Activated CD4-positive, alpha-beta T cell treated with anti-CD3 and anti-CD28 coated beads for 36 hours (primary cell): ENCODE measurements around the gene CEACAM5. TPM values are rescaled to one million over a fixed set of nuclear protein-coding genes. Genes with fewer than 3 reads are reported as not detected.
A peak's percentile ranks its signal among the peaks of the same experiment; 100 is the strongest.
"Not testable (repeated sequence)": the region's sequence is repeated elsewhere in the genome, so short reads cannot be mapped to it uniquely, and the experiment has no call there.

Source experiments
- ATAC-seq: fragments of 200-7000 bp; cut with Tn5 transposase; one replicate; pipeline ENCODE4 v1.10.0; 2021; ENCODE audit warnings: mild to moderate bottlenecking, moderate library complexity
- CTCF ChIA-PET: fragments of 350-600 bp; sonication (Branson Sonifier 250); formaldehyde crosslinking; loops from one replicate; lab custom pipeline; 2021; ENCODE audit warnings: antibody characterized with exemption; lab: Charles Lee
- POLR2A ChIA-PET: fragments of 350-600 bp; sonication (Branson Sonifier 250); formaldehyde crosslinking; loops from one replicate; lab custom pipeline; 2021; ENCODE audit warnings: antibody characterized with exemption, inconsistent platforms; lab: Charles Lee
- DNase-seq: peaks from one replicate; pipeline ENCODE4 v3.0.0-alpha.2; 2020
- H3K27ac Mint-ChIP-seq: one replicate; pipeline ENCODE4 v1.8.0; 2021; ENCODE audit warnings: mixed read lengths
- H3K27me3 Mint-ChIP-seq: one replicate; pipeline ENCODE4 v1.8.0; 2021; ENCODE audit warnings: mixed read lengths
- H3K36me3 Mint-ChIP-seq: one replicate; pipeline ENCODE4 v1.8.0; 2021; ENCODE audit warnings: low read depth, mixed read lengths
- H3K4me1 Mint-ChIP-seq: one replicate; pipeline ENCODE4 v1.8.0; 2021; ENCODE audit warnings: mixed read lengths
- H3K4me3 Mint-ChIP-seq: one replicate; pipeline ENCODE4 v1.8.0; 2021; ENCODE audit warnings: mild to moderate bottlenecking, moderate library complexity, mixed read lengths
- H3K9me3 Mint-ChIP-seq: one replicate; pipeline ENCODE4 v1.8.0; 2021; ENCODE audit warnings: low read depth, mixed read lengths
- intact Hi-C, 2 experiments: fragments of 100-400 bp; cut with DNase I in 1 of 2; cut with micrococcal nuclease in 1 of 2; formaldehyde crosslinking; loops; one replicate each; pipeline versions ENCODE4 v1.14.2 to v1.15.1; 2022 to 2024; cut with DNase I, micrococcal nuclease
- total RNA-seq, 2 experiments: library from RNA; stranded (reverse); gene quantifications; one replicate each; pipeline ENCODE4 v1.2.3, GENCODE V29; 2021

The CEACAM5 gene
- total RNA-seq, 2 experiments from 2014 or later = not detected

DNA sequence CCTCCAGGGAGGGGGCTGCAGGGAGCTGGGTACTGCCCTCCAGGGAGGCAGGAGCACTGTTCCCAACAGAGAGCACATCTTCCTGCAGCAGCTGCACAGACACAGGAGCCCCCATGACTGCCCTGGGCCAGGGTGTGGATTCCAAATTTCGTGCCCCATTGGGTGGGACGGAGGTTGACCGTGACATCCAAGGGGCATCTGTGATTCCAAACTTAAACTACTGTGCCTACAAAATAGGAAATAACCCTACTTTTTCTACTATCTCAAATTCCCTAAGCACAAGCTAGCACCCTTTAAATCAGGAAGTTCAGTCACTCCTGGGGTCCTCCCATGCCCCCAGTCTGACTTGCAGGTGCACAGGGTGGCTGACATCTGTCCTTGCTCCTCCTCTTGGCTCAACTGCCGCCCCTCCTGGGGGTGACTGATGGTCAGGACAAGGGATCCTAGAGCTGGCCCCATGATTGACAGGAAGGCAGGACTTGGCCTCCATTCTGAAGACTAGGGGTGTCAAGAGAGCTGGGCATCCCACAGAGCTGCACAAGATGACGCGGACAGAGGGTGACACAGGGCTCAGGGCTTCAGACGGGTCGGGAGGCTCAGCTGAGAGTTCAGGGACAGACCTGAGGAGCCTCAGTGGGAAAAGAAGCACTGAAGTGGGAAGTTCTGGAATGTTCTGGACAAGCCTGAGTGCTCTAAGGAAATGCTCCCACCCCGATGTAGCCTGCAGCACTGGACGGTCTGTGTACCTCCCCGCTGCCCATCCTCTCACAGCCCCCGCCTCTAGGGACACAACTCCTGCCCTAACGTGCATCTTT, 7.8 kb upstream of the CEACAM5 start:
- POLR2A ChIA-PET = no interaction called here
- H3K27ac Mint-ChIP-seq = no peak overlapping the region
- intact Hi-C loops = no loop called here

DNA sequence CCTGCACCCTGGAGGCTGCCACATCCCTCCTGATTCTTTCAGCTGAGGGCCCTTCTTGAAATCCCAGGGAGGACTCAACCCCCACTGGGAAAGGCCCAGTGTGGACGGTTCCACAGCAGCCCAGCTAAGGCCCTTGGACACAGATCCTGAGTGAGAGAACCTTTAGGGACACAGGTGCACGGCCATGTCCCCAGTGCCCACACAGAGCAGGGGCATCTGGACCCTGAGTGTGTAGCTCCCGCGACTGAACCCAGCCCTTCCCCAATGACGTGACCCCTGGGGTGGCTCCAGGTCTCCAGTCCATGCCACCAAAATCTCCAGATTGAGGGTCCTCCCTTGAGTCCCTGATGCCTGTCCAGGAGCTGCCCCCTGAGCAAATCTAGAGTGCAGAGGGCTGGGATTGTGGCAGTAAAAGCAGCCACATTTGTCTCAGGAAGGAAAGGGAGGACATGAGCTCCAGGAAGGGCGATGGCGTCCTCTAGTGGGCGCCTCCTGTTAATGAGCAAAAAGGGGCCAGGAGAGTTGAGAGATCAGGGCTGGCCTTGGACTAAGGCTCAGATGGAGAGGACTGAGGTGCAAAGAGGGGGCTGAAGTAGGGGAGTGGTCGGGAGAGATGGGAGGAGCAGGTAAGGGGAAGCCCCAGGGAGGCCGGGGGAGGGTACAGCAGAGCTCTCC, 6.9 kb upstream of the CEACAM5 start:
- H3K27ac Mint-ChIP-seq = no peak overlapping the region
- ChIA-PET CTCF (interaction anchor here (0.5 to 3.7 kb wide), 6 partner anchors 51 to 279 kb away, joined by 3 to 13 read pairs (median 8); no protein-coding TSS in a partner anchor), POLR2A (no interaction called here)
- intact Hi-C loops = no loop called here
- peaks cover 18% of the 10 kb centered on the region for H3K27me3 Mint-ChIP-seq
- no peaks in the 10 kb centered on the region for H3K9me3 Mint-ChIP-seq
- ATAC-seq (no peak), DNase-seq (peak; percentile 53)
- no peak overlapping the region for H3K4me3 Mint-ChIP-seq
- H3K4me1 Mint-ChIP-seq = peaks cover 3% of the 10 kb centered on the region
- no peaks in the 10 kb centered on the region for H3K36me3 Mint-ChIP-seq

More for the DNA sequence above, 7.8 kb upstream of the CEACAM5 start:
- Mint-ChIP-seq H3K4me3 (no peak overlapping the region), H3K27me3 (peaks cover 15% of the 10 kb centered on the region), H3K36me3 (no peaks in the 10 kb centered on the region), H3K4me1 (no peaks in the 10 kb centered on the region), H3K9me3 (no peaks in the 10 kb centered on the region)
- DNase-seq (no peak), ATAC-seq (no peak)
- CTCF ChIA-PET = interaction anchor here (0.5 to 3.7 kb wide), 5 partner anchors 9 to 280 kb away, joined by 3 to 13 read pairs (median 6); no protein-coding TSS in a partner anchor

DNA sequence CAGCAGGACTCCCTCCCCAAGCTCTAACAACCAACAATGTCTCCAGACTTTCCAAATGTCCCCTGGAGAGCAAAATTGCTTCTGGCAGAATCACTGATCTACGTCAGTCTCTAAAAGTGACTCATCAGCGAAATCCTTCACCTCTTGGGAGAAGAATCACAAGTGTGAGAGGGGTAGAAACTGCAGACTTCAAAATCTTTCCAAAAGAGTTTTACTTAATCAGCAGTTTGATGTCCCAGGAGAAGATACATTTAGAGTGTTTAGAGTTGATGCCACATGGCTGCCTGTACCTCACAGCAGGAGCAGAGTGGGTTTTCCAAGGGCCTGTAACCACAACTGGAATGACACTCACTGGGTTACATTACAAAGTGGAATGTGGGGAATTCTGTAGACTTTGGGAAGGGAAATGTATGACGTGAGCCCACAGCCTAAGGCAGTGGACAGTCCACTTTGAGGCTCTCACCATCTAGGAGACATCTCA, 6.2 kb upstream of the CEACAM5 start:
- no peak for DNase-seq
- ChIA-PET CTCF (interaction anchor here (0.7 to 3.7 kb wide), 4 partner anchors 51 to 105 kb away, joined by 3 to 13 read pairs (median 9); no protein-coding TSS in a partner anchor), POLR2A (no interaction called here)
- no peak for ATAC-seq
- Mint-ChIP-seq H3K4me1 (peaks cover 3% of the 10 kb centered on the region), H3K4me3 (no peak overlapping the region), H3K36me3 (no peaks in the 10 kb centered on the region), H3K9me3 (no peaks in the 10 kb centered on the region), H3K27ac (no peak overlapping the region), H3K27me3 (peaks cover 20% of the 10 kb centered on the region)
- intact Hi-C loops = no loop called here

DNA sequence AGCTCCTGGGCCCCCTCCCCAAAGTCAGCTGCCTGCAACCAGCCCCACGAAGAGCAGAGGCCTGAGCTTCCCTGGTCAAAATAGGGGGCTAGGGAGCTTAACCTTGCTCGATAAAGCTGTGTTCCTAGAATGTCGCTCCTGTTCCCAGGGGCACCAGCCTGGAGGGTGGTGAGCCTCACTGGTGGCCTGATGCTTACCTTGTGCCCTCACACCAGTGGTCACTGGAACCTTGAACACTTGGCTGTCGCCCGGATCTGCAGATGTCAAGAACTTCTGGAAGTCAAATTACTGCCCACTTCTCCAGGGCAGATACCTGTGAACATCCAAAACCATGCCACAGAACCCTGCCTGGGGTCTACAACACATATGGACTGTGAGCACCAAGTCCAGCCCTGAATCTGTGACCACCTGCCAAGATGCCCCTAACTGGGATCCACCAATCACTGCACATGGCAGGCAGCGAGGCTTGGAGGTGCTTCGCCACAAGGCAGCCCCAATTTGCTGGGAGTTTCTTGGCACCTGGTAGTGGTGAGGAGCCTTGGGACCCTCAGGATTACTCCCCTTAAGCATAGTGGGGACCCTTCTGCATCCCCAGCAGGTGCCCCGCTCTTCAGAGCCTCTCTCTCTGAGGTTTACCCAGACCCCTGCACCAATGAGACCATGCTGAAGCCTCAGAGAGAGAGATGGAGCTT, 4.7 kb upstream of the CEACAM5 start:
- Mint-ChIP-seq H3K4me1 (peaks cover 3% of the 10 kb centered on the region), H3K27ac (no peak overlapping the region), H3K9me3 (no peaks in the 10 kb centered on the region), H3K4me3 (no peak overlapping the region), H3K36me3 (no peaks in the 10 kb centered on the region), H3K27me3 (peaks cover 21% of the 10 kb centered on the region)
- ChIA-PET CTCF (interaction anchor here (3.7 kb wide), 1 partner anchor 50 kb away, joined by 13 read pairs; no protein-coding TSS in a partner anchor), POLR2A (no interaction called here)
- intact Hi-C loops = no loop called here
- no peak for DNase-seq
- ATAC-seq = no peak

DNA sequence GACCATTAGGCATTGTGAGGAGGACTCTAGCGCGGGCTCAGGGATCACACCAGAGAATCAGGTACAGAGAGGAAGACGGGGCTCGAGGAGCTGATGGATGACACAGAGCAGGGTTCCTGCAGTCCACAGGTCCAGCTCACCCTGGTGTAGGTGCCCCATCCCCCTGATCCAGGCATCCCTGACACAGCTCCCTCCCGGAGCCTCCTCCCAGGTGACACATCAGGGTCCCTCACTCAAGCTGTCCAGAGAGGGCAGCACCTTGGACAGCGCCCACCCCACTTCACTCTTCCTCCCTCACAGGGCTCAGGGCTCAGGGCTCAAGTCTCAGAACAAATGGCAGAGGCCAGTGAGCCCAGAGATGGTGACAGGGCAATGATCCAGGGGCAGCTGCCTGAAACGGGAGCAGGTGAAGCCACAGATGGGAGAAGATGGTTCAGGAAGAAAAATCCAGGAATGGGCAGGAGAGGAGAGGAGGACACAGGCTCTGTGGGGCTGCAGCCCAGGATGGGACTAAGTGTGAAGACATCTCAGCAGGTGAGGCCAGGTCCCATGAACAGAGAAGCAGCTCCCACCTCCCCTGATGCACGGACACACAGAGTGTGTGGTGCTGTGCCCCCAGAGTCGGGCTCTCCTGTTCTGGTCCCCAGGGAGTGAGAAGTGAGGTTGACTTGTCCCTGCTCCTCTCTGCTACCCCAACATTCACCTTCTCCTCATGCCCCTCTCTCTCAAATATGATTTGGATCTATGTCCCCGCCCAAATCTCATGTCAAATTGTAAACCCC, 2.8 kb upstream of the CEACAM5 start:
- DNase-seq (peak; percentile 68), ATAC-seq (no peak)
- Mint-ChIP-seq H3K27me3 (peaks cover 25% of the 10 kb centered on the region), H3K4me3 (no peak overlapping the region), H3K36me3 (no peaks in the 10 kb centered on the region), H3K4me1 (peaks cover 3% of the 10 kb centered on the region), H3K9me3 (no peaks in the 10 kb centered on the region), H3K27ac (no peak overlapping the region)
- CTCF ChIA-PET = interaction anchor here (0.9 to 2.3 kb wide), 2 partner anchors 40 to 46 kb away, joined by 3 to 25 read pairs; no protein-coding TSS in a partner anchor
- POLR2A ChIA-PET = no interaction called here
- intact Hi-C loops = loop anchor here (1.0 to 5.0 kb wide), 3 partner anchors 41 to 79 kb away; no protein-coding TSS in a partner anchor

DNA sequence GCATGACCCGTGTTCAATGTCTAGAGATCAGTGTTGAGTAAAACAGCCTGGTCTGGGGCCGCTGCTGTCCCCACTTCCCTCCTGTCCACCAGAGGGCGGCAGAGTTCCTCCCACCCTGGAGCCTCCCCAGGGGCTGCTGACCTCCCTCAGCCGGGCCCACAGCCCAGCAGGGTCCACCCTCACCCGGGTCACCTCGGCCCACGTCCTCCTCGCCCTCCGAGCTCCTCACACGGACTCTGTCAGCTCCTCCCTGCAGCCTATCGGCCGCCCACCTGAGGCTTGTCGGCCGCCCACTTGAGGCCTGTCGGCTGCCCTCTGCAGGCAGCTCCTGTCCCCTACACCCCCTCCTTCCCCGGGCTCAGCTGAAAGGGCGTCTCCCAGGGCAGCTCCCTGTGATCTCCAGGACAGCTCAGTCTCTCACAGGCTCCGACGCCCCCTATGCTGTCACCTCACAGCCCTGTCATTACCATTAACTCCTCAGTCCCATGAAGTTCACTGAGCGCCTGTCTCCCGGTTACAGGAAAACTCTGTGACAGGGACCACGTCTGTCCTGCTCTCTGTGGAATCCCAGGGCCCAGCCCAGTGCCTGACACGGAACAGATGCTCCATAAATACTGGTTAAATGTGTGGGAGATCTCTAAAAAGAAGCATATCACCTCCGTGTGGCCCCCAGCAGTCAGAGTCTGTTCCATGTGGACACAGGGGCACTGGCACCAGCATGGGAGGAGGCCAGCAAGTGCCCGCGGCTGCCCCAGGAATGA, 1.5 kb upstream of the CEACAM5 start:
- ATAC-seq = peak; percentile 96
- Mint-ChIP-seq H3K9me3 (no peaks in the 10 kb centered on the region), H3K36me3 (no peaks in the 10 kb centered on the region), H3K27me3 (peaks cover 26% of the 10 kb centered on the region), H3K4me1 (peaks cover 3% of the 10 kb centered on the region), H3K4me3 (peak overlapping the region; percentile 28), H3K27ac (no peak overlapping the region)
- DNase-seq = peak; percentile 84
- CTCF ChIA-PET = interaction anchor here (0.6 to 2.3 kb wide), 35 partner anchors 9 to 268 kb away, joined by 3 to 25 read pairs (median 4); partner anchors contain the start of gene CEACAM6
- POLR2A ChIA-PET = interaction anchor here (0.6 kb wide), 1 partner anchor 1470 kb away, joined by 3 read pairs; no protein-coding TSS in a partner anchor
- intact Hi-C loops = loop anchor here (1.0 to 5.0 kb wide), 3 partner anchors 39 to 78 kb away; no protein-coding TSS in a partner anchor

DNA sequence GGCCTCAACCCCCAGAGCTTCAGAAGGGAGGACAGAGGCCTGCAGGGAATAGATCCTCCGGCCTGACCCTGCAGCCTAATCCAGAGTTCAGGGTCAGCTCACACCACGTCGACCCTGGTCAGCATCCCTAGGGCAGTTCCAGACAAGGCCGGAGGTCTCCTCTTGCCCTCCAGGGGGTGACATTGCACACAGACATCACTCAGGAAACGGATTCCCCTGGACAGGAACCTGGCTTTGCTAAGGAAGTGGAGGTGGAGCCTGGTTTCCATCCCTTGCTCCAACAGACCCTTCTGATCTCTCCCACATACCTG, 969 bp upstream of the CEACAM5 start:
- ChIA-PET CTCF (interaction anchor here (0.6 to 2.3 kb wide), 35 partner anchors 9 to 268 kb away, joined by 3 to 25 read pairs (median 4); partner anchors contain the start of gene CEACAM6), POLR2A (no interaction called here)
- Mint-ChIP-seq H3K27me3 (peaks cover 26% of the 10 kb centered on the region), H3K9me3 (no peaks in the 10 kb centered on the region), H3K36me3 (no peaks in the 10 kb centered on the region), H3K4me1 (peaks cover 3% of the 10 kb centered on the region), H3K27ac (no peak overlapping the region), H3K4me3 (no peak overlapping the region)
- ATAC-seq (no peak), DNase-seq (no peak)
- intact Hi-C loops = loop anchor here in 1 of 2 experiments (2.0 to 5.0 kb wide), 2 partner anchors 65 to 77 kb away; no protein-coding TSS in a partner anchor

DNA sequence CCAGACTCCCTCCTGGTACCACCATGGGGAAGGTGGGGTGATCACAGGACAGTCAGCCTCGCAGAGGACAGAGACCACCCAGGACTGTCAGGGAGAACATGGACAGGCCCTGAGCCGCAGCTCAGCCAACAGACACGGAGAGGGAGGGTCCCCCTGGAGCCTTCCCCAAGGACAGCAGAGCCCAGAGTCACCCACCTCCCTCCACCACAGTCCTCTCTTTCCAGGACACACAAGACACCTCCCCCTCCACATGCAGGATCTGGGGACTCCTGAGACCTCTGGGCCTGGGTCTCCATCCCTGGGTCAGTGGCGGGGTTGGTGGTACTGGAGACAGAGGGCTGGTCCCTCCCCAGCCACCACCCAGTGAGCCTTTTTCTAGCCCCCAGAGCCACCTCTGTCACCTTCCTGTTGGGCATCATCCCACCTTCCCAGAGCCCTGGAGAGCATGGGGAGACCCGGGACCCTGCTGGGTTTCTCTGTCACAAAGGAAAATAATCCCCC, 505 bp upstream of the CEACAM5 start:
- peaks cover 26% of the 10 kb centered on the region for H3K27me3 Mint-ChIP-seq
- DNase-seq = no peak
- no peaks in the 10 kb centered on the region for H3K36me3 Mint-ChIP-seq
- intact Hi-C loops = loop anchor here in 1 of 2 experiments (2.0 to 5.0 kb wide), 2 partner anchors 66 to 77 kb away; no protein-coding TSS in a partner anchor
- H3K4me1 Mint-ChIP-seq = peaks cover 3% of the 10 kb centered on the region
- no peak for ATAC-seq
- H3K4me3 Mint-ChIP-seq = no peak overlapping the region
- ChIA-PET CTCF (interaction anchor here (1.1 to 1.9 kb wide), 7 partner anchors 11 to 268 kb away, joined by 3 to 17 read pairs (median 4); no protein-coding TSS in a partner anchor), POLR2A (no interaction called here)
- no peak overlapping the region for H3K27ac Mint-ChIP-seq
- no peaks in the 10 kb centered on the region for H3K9me3 Mint-ChIP-seq

DNA sequence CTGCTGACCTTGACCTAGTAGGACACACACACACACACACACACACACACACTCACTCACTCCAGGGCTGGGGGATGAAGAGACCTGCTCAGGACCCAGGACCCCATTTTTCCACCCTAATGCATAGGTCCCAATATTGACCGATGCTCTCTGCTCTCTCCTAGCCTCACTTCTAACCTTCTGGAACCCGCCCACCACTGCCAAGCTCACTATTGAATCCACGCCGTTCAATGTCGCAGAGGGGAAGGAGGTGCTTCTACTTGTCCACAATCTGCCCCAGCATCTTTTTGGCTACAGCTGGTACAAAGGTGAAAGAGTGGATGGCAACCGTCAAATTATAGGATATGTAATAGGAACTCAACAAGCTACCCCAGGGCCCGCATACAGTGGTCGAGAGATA, 1.1 kb downstream of the CEACAM5 start:
- POLR2A ChIA-PET = not testable (repeated sequence)
- intact Hi-C loops = loop anchor here in 1 of 2 experiments (5.0 kb wide), 1 partner anchor 67 kb away; no protein-coding TSS in a partner anchor

More for the DNA sequence above, 1.1 kb downstream of the CEACAM5 start:
- not testable (repeated sequence) for DNase-seq, H3K27ac Mint-ChIP-seq, H3K9me3 Mint-ChIP-seq, H3K36me3 Mint-ChIP-seq, H3K4me3 Mint-ChIP-seq, H3K4me1 Mint-ChIP-seq, ATAC-seq
- H3K27me3 Mint-ChIP-seq = peaks cover 34% of the 10 kb centered on the region
- CTCF ChIA-PET = interaction anchor here (1.6 to 1.9 kb wide), 2 partner anchors 17 to 68 kb away, joined by 8 to 9 read pairs; no protein-coding TSS in a partner anchor
